Fibroblast of pulmonary artery (primary cell): ENCODE results near the gene CRYAA.

Experiments
- DNase-seq: peaks from one replicate; pipeline ENCODE4 v3.0.0-alpha.2; 2010; ENCODE audit warnings: low read depth
- H3K4me3 ChIP-seq: replicated peaks from 2 replicates; pipeline ENCODE4 v1.5.1; 2011; ENCODE audit warnings: low read depth, mild to moderate bottlenecking, control low read depth, low read length, moderate library complexity
- CTCF ChIP-seq: IDR thresholded peaks from 2 replicates; pipeline ENCODE4 v1.5.1; 2011; ENCODE audit warnings: mild to moderate bottlenecking, control low read depth, low read length, inconsistent platforms; ENCODE audit errors: missing control alignments

CRYAA gene

DNA sequence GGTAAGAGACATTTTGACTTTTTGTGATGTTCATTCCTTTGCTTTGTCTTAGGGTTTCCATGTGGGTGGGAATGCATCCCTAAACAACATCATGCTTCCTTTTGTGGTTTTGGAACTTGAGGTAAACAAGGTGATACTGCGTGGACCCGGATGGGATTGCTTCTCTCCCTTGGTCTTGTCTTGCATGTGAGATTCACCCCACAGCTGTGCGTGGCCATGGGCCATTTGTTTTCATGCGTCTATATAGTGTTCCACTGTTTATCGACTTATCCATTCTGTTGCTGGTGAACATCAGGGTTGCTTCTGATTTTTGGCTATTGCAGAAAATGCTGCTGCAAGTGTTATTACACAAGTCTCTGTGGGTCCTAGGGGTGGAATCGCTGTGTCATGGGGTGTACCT, 21.1 kb downstream of the CRYAA start:
- no peak for TF ChIP-seq CTCF
- no peak overlapping the region for H3K4me3 ChIP-seq
- DNase-seq: no peak

DNA sequence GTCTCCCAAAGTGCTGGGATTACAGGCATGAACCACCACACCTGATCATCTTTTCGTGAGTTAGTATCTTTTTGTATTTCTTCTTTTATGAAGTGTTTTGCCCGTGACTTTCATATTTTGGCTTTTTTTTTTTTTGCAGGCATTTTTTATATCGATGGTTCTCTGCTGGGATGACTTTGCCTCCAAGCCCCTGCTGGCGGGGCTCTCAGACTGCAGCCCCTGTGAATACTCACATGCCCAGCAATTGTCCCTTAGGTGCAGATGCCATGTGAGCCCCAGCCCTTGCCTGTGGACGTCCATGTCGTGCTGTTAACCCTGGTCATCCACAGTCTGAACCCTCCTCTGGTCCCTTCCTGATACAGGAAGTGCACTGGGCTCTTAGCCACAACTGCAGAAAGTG, 21.7 kb downstream of the CRYAA start:
- H3K4me3 ChIP-seq: no peak overlapping the region
- TF ChIP-seq CTCF: no peak
- no peak for DNase-seq

DNA sequence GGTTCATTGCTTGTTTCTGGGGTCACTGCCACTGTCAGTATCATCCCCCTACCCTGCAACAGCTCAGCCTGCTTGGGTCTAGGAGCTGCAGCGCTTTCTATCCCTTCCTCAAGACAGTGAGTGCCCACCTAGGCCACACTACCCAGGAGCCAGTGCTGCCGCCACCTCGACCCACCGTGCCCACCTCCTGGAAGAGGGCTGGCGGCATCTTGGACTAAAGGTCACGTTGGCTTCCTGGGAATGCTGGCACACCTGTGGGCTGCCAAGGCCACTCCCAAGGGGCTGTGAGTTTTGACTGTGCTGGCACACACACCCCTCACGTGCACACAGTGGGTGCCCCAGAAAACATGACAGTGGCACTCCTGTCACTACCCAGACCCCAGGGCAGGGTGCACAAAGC, 22.1 kb downstream of the CRYAA start:
- no peak overlapping the region for H3K4me3 ChIP-seq
- TF ChIP-seq CTCF: no peak
- no peak for DNase-seq

DNA sequence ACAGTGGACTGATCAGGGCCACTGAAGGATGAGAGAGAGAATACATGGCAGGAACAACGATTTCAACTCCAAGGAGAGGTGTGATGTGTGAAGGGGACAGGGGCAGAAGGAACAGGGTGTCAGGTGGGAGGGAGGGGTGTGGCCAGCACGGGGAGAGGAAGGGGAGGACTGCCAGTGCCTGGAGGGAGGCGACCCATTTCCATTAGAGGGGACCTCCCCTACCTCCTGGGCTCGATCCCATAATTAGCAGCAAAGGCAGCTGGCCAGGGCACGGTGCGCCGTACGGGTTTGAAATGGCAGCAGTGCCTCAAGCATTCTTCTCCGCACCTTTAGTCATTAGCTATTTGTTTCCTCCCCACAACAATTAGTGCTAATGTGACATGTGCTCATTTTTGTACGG, 22.7 kb downstream of the CRYAA start:
- no peak for TF ChIP-seq CTCF
- H3K4me3 ChIP-seq: no peak overlapping the region
- no peak for DNase-seq

DNA sequence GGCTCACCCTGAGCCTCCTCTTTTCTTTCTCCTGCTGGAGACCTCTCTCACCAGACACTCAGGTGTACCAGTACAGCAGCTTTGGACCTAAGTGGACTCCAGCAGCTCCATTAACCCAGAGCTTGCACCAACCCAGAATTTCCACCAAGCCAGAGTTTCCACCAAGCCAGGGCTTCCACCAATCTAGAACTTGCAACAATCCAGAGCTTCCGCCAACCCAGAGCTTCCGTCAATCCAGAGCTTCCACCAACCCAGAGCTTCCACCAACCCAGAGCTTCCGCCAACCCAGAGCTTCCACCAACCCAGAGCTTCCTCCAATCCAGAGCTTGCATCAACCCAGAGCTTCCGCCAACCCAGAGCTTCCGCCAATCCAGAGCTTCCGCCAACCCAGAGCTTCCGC, 23.2 kb downstream of the CRYAA start:
- no peak overlapping the region for H3K4me3 ChIP-seq
- DNase-seq: no peak
- TF ChIP-seq CTCF: no peak

DNA sequence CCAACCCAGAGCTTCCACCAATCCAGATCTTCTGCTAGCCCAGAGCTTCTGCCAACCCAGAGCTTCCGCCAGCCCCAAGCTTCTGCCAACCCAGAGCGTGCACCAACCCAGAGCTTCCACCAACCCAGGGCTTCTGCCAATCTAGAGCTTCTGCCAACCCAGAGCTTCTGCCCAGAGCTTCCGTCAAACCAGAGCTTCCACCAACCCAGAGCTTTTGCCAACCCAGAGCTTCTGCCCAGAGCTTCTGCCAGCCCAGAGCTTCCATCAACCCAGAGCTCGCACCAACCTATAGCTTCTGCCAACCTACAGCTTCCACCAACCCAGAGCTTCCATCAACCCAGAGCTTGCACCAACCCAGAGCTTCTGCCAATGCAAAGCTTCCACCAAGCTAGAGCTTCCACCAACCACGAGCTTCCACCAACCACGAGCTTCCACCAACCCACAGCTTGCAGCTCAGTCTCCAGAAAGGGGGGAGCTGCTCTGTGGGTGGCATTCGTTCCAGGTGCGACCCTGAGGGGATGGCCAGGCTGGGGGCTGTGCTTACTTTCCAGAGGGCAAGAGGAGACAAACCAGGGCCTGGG, 23.8 kb downstream of the CRYAA start:
- H3K4me3 ChIP-seq: no peak overlapping the region
- no peak for DNase-seq
- TF ChIP-seq CTCF: no peak

- DNase-seq: no peak
- no peak overlapping the region for H3K4me3 ChIP-seq
- no peak for TF ChIP-seq CTCF
These were observed 24.4 kb downstream of the CRYAA start for GRCh38 chr21:43193088-43193650.
